HG03558 (cell line): Measurements from ENCODE around the gene KYNU.
"Not testable (repeated sequence)": the region's sequence is repeated elsewhere in the genome, so short reads cannot be mapped to it uniquely, and the experiment has no call there.

ENCODE experiments used
- ATAC-seq: cut with Tn5 transposase; IDR thresholded peaks from one replicate; pipeline ENCODE4 v1.9.1; 2021; ENCODE audit warnings: moderate number of reproducible peaks; ENCODE audit not compliant: unreplicated experiment; ENCODE audit errors: extremely low read depth

The KYNU gene

DNA sequence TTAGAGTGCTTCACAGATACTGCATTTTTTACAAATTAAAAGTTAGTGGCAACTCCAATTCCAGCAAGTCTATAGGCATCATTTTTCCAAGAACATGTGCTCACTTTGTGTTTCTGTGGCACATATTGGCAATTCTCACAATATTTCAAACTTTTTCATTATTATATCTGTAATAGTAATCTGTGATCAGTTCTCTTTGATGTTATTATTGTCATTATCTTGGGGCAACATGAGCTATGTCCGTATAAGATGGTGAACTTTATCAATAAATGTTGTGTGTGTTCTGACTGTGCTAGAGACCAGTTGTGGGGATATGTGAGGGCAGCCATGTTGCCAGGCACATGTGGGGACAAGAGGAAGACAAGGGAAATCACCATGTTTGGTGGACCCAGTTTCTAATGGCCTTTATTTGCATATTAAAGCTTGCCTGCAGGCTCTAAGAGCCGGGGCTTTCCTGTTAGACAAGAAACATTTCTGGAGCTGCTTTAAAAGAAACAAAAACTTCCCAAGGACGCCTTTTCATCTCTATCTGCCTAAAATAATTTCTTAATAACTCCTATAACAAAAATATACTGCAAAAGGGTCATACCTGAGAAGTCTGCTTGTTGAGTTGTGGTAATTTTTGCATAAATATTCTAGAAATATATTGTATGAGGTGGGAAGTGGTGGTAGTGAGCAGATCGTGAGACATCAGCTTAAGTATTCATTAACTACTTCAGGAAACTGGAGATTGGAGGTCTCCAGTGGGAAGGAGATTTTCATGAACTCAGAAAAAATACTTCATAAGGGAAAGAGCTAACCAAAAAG, 37.2 kb downstream of the KYNU start:
- ATAC-seq = peak; percentile 96

DNA sequence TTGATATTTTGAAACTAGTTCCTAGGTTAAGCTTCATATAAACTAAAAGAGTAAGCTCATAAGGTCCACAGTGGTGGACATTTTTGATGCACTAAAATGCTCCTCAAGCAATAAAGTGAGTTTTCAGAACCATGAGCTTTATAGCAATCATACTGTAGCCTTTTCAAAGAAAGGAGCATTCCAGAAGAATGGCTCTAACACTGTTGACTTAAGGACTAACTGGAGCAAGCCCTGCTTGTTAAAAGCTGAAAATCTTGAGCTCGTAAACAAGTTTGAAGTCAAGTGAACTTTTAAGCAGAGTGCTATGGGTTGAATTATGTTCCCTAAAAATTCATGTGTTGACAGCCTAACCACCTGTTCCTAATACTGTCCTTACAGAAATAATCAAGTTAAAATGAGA, 38.0 kb downstream of the KYNU start:
- ATAC-seq = no peak

GRCh38 chr2:142918624-142919023, 41.2 kb downstream of the KYNU start:
- ATAC-seq = no peak

GRCh38 chr2:142920571-142920970, 43.1 kb downstream of the KYNU start:
- no peak for ATAC-seq

DNA sequence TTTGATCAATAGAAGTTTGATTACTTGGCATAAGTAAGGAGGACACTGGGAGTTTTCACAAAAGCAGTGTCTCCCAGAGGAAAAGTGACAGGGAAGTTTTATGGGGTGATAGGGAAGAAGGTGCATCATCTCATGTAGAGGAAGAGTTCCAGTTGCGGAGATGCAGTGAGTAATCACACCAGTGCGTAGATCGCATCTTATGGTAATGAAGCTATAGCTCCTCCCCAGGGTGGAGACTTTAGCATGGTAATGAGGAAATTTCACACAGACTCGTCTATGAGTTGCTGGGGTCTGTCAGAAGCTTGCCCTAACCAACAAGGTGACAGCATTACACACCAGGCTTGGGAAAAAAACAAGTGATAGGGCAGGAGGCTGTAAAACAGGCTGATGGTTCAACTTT, 49.0 kb downstream of the KYNU start:
- ATAC-seq = no peak

GRCh38 chr2:142930835-142931398, 53.5 kb downstream of the KYNU start:
- ATAC-seq = no peak

DNA sequence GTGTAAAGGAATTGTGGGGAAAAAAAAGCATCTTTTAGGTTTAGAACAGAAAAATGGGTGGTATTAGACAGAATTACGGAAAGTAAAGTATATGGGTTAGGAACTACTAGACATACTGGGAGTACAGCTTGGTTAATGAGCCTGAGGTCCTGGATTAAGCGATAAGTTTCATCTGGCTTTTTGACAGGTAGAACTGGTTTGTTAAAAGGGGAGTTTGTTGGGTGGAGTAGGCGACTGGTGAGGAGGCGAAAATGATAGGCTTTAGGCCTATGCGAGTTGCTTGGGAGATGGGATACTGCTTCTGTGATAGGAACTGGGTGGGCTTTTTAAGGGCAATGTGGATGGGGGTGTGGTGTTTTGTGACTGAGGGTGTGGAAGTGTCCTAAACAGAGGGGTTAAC, 56.5 kb downstream of the KYNU start:
- ATAC-seq = no peak

DNA sequence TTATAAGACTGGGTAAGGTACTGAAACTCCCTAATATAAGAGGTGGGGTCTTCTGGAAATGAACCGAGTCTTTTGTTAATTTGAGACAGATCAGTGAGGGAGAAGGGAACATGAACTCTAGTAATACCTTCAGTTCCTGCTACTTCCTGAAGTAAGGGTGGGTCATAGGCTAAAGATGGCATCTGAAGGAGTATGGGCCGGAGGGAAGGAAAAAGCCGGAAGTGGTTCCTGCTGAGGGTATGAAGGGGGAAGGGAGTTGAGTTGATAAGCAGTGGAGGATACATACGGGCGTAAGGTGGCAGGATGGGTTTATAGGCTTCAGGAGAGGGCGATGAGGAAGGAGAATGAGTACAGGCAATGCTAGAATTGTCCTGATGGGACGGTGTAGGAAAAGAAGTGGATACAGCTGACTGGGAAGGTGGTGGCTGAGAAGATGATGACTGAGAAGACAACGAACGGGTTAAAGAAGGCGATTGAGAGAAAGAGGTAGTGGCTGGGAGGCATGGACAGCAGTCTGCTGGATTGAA, 58.2 kb downstream of the KYNU start:
- ATAC-seq = no peak

GRCh38 chr2:142936629-142937028, 59.2 kb downstream of the KYNU start:
- no peak for ATAC-seq

- no peak for ATAC-seq
Observed at GRCh38 chr2:142937347-142937746, 59.9 kb downstream of the KYNU start.

- ATAC-seq = no peak
Observed at GRCh38 chr2:142938240-142938639, 60.8 kb downstream of the KYNU start.

DNA sequence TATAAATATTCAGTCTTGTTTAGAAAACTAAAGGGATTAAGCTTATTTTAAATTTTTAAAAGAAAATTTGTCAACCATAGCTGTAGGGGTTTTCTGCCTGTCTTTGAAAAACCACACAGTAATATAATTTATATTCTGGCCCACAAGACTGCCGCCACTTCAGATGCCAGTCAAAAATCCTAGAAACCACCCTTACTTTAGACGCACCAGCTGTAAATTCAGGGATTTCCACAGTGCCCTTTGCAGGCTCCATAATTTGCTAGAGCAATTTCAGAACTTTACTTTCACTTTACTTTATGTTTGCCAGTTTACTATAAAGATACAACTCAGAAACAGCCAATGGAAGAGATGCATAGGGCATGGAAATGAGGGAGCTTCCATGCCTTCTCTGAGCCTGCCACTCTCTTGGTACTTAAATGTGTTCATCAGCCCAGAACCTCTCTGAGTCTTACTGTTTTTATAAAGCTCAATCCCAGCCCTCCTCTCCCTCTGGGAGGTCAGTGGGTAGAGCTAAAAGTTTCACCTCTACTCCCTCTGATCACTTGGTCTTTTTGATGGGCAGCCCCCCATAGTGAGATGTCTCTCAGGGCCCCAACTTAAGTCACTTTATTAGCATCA, 63.3 kb downstream of the KYNU start:
- ATAC-seq = no peak

DNA sequence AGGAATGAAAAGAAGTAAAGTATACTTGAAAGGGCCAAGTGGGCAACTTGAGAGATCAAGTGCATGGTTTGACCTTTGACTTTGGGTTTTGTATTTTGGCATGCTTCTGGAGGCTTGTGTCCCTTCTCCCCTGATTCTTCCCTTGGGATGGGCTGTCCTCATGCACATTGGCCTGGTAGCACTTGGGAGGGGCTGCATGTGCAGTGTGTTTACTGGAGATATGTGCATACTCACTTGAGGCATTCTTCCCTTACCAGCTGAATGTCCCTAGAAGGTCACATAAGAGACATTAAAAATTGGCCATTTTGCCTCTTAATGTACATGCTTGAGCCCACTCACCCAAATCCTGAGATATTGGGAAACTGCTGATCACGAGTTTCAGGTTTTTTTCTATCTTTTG, 65.2 kb downstream of the KYNU start:
- ATAC-seq = no peak

- ATAC-seq = no peak
Observed at GRCh38 chr2:142944264-142944663, 66.8 kb downstream of the KYNU start.

GRCh38 chr2:142944721-142945120, 67.3 kb downstream of the KYNU start:
- ATAC-seq = no peak

DNA sequence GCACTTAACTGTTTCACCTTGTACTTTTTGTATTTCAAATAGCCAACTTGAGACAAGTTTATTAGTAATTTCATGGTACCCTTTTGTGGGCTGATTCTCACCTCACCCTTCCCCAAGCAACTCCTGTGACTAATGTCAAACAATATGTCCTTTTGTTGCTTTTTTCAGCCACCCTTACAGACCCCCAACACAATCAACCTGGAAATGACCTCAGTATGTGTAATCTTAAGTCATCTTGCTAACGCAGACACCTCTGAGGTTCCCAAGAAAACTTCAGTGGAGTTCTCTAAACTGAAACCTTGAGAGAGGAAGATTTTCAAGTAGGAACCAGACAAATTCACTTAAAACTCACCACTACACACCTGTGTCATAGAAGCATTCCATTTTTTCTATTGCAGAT, 69.5 kb downstream of the KYNU start:
- ATAC-seq = no peak

GRCh38 chr2:142948723-142949122, 71.3 kb downstream of the KYNU start:
- not testable (repeated sequence) for ATAC-seq

- ATAC-seq = not testable (repeated sequence)
Observed at GRCh38 chr2:142950323-142950722, 72.9 kb downstream of the KYNU start.

- no peak for ATAC-seq
Observed at GRCh38 chr2:142951190-142952007, 73.9 kb downstream of the KYNU start.

- no peak for ATAC-seq
Observed at GRCh38 chr2:142952018-142952417, 74.6 kb downstream of the KYNU start.
